Lower leg skin (tissue), 4 donors: ENCODE measurements around the gene DUSP5. TPM values are rescaled to one million over a fixed set of nuclear protein-coding genes. Genes with fewer than 3 reads are reported as not detected.

Experiments
- DNase-seq, 2 donors: peaks; one replicate each; pipeline ENCODE4 v3.0.0-alpha.2; 2019; ENCODE audit warnings: low spot score in 2 of 2
- H3K4me3 ChIP-seq: fragments of 200-600 bp; sonication (generic); 2 replicates; pipeline ENCODE4 v1.5.1; 2017; ENCODE audit warnings: mild to moderate bottlenecking, low read depth; ENCODE audit not compliant: poor library complexity, severe bottlenecking
- POLR2A ChIP-seq, 2 donors: fragments of 450-650 bp; IDR thresholded peaks; one replicate each; pipeline ENCODE4 v1.6.1; 2016 to 2017; ENCODE audit warnings: antibody characterized with exemption in 2 of 2, mild to moderate bottlenecking in 1 of 2, moderate library complexity in 1 of 2
- whole genome bisulfite sequencing, 2 donors: methylation state at CpG; one replicate each; pipeline ENCODE4 v1.1.5; 2018; 5-methylcytosine and 5-hydroxymethylcytosine counted together
- intact Hi-C: fragments of 100-400 bp; cut with DNase I; formaldehyde crosslinking; loops from one replicate; pipeline ENCODE4 v1.15.0; 2023; ENCODE audit warnings: low total_unique reads
- total RNA-seq, 4 donors: library from RNA; depleted of rRNA; stranded (reverse); fragments of >200 nt; gene quantifications; one replicate each; pipeline ENCODE4 v1.1.0, GENCODE V29; 2016
- TF ChIP-seq, protein P1 (sequence below), 3 donors: fragments of 450-650 bp; IDR thresholded peaks; one replicate each; pipeline ENCODE4 v1.5.1; 2016; ENCODE audit warnings: antibody characterized with exemption in 3 of 3, mild to moderate bottlenecking in 3 of 3, moderate library complexity in 2 of 3

DUSP5 gene
- total RNA-seq, 4 donors from 2014 or later: 29.8 to 57.2 (median 32.9) TPM

GRCh38 chr10:110485541-110485940 is 12.2 kb upstream of the DUSP5 start:
- H3K4me3 ChIP-seq: no peak overlapping the region
- DNase-seq: no peak
- 45 to 46% methylated on average over 3 of the region's 3 CpGs for WGBS, 2 donors
- no peak for TF ChIP-seq POLR2A (IDR thresholded peaks at IDR 0.05)
- TF ChIP-seq, protein P1, sequence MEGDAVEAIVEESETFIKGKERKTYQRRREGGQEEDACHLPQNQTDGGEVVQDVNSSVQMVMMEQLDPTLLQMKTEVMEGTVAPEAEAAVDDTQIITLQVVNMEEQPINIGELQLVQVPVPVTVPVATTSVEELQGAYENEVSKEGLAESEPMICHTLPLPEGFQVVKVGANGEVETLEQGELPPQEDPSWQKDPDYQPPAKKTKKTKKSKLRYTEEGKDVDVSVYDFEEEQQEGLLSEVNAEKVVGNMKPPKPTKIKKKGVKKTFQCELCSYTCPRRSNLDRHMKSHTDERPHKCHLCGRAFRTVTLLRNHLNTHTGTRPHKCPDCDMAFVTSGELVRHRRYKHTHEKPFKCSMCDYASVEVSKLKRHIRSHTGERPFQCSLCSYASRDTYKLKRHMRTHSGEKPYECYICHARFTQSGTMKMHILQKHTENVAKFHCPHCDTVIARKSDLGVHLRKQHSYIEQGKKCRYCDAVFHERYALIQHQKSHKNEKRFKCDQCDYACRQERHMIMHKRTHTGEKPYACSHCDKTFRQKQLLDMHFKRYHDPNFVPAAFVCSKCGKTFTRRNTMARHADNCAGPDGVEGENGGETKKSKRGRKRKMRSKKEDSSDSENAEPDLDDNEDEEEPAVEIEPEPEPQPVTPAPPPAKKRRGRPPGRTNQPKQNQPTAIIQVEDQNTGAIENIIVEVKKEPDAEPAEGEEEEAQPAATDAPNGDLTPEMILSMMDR (IDR thresholded peaks at IDR 0.05): no peak
- intact Hi-C loops: no loop called here

GRCh38 chr10:110486680-110487410 is 10.9 kb upstream of the DUSP5 start:
- DNase-seq: no peak
- intact Hi-C loops: no loop called here
- TF ChIP-seq, protein P1 (IDR thresholded peaks at IDR 0.05): no peak
- no peak for TF ChIP-seq POLR2A (IDR thresholded peaks at IDR 0.05)
- H3K4me3 ChIP-seq: no peak overlapping the region
- WGBS, 2 donors: 60 to 65% methylated on average over 11 of the region's 11 CpGs

DNA sequence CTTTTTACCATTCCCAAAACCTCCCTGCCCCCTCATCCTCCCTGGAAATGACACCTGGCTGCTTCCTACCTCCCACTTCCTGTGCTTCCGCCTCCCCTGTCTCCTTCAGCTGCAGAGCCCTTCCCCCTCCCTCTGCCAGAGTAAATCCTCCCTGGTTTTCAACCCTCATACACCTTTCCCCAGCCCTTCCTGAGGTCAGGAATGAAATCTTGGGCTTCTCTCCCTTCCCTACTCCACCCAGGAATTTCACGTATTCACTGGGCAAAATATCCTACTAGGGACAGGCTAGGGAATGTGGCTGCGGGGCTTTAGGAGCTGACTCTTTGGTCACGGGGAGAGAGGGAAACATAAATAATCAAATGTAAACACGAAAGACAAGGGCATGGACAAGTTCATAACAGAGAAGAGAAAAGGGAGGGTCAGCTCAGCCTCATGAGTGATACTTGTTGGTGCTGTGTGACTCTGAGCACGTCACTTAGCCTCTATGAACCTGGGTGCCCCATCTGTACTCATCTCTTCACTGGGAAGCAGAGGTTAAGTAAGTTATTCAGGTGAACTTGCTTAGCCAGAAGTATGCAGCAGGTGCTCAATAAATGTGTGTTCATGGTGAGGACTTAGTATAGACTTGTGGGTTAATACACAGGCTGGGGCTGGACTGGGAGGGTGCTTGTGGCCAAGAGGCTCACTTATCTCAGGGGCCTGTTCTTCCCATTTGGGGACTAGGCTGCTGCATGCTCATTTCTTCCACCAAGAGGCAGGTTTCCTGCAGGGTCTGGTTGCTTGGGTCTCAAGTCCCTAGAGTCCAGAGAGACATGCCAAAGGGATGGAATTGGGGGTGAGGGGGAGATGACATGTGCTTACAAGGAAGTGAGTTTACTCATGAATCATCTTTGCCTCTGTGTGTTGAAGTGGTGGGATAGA is 10.0 kb upstream of the DUSP5 start:
- TF ChIP-seq, protein P1 (IDR thresholded peaks at IDR 0.05): no peak
- TF ChIP-seq POLR2A (IDR thresholded peaks at IDR 0.05): no peak
- WGBS, 2 donors: 62% methylated on average over 6 of the region's 6 CpGs
- no peak overlapping the region for H3K4me3 ChIP-seq
- intact Hi-C loops: no loop called here
- DNase-seq: no peak

DNA sequence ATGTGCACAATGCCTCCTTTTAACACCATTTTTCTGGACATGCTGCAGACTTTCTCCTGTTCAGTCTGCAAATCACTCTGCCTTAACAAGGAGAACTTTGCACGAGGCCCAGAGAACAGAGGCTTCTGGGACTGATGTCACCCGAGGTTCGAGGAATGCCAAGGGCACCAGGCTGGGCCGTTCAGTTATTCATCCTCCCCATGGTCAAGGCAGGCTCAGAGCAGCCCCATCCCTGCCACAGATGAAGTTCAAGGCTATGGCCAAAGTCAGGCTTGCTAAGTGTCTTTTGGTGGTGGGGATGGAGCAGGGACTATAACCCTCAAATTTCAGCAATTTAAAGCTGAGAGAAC is 9.4 kb upstream of the DUSP5 start:
- intact Hi-C loops: no loop called here
- no peak for DNase-seq
- no peak overlapping the region for H3K4me3 ChIP-seq
- 72 to 73% methylated on average over 4 of the region's 4 CpGs for WGBS, 2 donors
- TF ChIP-seq POLR2A (IDR thresholded peaks at IDR 0.05): no peak
- TF ChIP-seq, protein P1 (IDR thresholded peaks at IDR 0.05): no peak

DNA sequence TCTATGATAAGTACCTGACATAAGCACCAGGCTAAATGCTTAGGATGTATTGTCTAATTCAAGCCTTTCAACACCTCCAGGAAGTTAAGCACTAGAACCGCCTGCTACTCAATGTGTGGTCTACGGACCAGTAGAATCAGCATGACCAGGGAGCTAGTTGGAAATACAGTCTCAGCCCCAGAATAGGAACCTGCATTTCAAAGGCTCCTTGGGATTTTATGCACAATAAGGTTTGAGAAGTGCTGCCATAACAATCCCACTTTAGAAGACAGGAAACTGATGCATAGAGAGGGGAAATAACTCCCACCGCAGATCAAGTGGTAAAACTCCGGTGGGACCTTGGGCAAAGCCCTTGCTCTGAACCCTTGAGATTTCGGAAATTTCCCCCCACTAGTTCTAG is 8.8 kb upstream of the DUSP5 start:
- WGBS, 2 donors: 70 to 72% methylated on average over 5 of the region's 5 CpGs
- intact Hi-C loops: no loop called here
- no peak overlapping the region for H3K4me3 ChIP-seq
- no peak for DNase-seq
- TF ChIP-seq, protein P1 (IDR thresholded peaks at IDR 0.05): no peak
- TF ChIP-seq POLR2A (IDR thresholded peaks at IDR 0.05): no peak
